ENCODE results near the gene TMUB1. TPM values are rescaled to one million over a fixed set of nuclear protein-coding genes. Genes with fewer than 3 reads are reported as not detected.

The TMUB1 gene
- total and polyA plus RNA-seq, 2 donors from 2014 or later, result 36.9 to 79.9 TPM

- Histone ChIP-seq H3K27ac (ENCODE audit: low read depth in 2 of 2, low read length in 2 of 2) (no peak overlapping the region), H3K4me1 (ENCODE audit: control insufficient read depth in 2 of 3, insufficient read depth in 2 of 3, low read depth in 1 of 3, low read length in 3 of 3) (peaks cover 0 to 5% (median 0%) of the 10 kb centered on the region in 3 donors), H3K4me3 (ENCODE audit: low read length in 3 of 3) (no peak overlapping the region), H3K9me3 (ENCODE audit: control insufficient read depth in 2 of 3, insufficient read depth in 1 of 3, low read length in 3 of 3) (no peaks in the 10 kb centered on the region), H3K27me3 (ENCODE audit: control insufficient read depth, insufficient read depth, low read length) (no peaks in the 10 kb centered on the region), H3K9ac (ENCODE audit: low read length in 3 of 3) (no peak overlapping the region), H3K36me3 (ENCODE audit: control insufficient read depth in 2 of 3, insufficient read depth in 3 of 3, low read length in 3 of 3) (peaks cover 0 to 27% (median 14%) of the 10 kb centered on the region in 3 donors)
- peak; percentile 13 for TF ChIP-seq CTCF (IDR thresholded peaks at IDR 0.05; ENCODE audit: borderline replicate concordance, extremely low read depth, insufficient read depth)
- intact Hi-C loops (cut with DNase I), result no loop called here
- DNase-seq (peak in 4 of 5 donors; percentile 36 to 72 (median 55)), FAIRE-seq (no peak)
Observed at GRCh38 chr7:151122276-151122675, 39.0 kb upstream of the TMUB1 start.

GRCh38 chr7:151121380-151122170 is 38.3 kb upstream of the TMUB1 start:
- H3K4me3 ChIP-seq (ENCODE audit: low read length in 3 of 3), result no peak overlapping the region
- no peak overlapping the region for H3K27ac ChIP-seq (ENCODE audit: low read depth in 2 of 2, low read length in 2 of 2)
- FAIRE-seq (no peak), DNase-seq (peak in 1 of 5 donors; percentile 41)
- TF ChIP-seq CTCF (IDR thresholded peaks at IDR 0.05; ENCODE audit: borderline replicate concordance, extremely low read depth, insufficient read depth), result no peak
- peaks cover 0 to 27% (median 14%) of the 10 kb centered on the region in 3 donors for H3K36me3 ChIP-seq (ENCODE audit: control insufficient read depth in 2 of 3, insufficient read depth in 3 of 3, low read length in 3 of 3)
- H3K4me1 ChIP-seq (ENCODE audit: control insufficient read depth in 2 of 3, insufficient read depth in 2 of 3, low read depth in 1 of 3, low read length in 3 of 3), result peaks cover 0 to 5% (median 0%) of the 10 kb centered on the region in 3 donors
- intact Hi-C loops (cut with DNase I), result no loop called here
- H3K27me3 ChIP-seq (ENCODE audit: control insufficient read depth, insufficient read depth, low read length), result no peaks in the 10 kb centered on the region
- peak overlapping the region in 1 of 3 donors; percentile 12 for H3K9ac ChIP-seq (ENCODE audit: low read length in 3 of 3)
- H3K9me3 ChIP-seq (ENCODE audit: control insufficient read depth in 2 of 3, insufficient read depth in 1 of 3, low read length in 3 of 3), result no peaks in the 10 kb centered on the region

DNA sequence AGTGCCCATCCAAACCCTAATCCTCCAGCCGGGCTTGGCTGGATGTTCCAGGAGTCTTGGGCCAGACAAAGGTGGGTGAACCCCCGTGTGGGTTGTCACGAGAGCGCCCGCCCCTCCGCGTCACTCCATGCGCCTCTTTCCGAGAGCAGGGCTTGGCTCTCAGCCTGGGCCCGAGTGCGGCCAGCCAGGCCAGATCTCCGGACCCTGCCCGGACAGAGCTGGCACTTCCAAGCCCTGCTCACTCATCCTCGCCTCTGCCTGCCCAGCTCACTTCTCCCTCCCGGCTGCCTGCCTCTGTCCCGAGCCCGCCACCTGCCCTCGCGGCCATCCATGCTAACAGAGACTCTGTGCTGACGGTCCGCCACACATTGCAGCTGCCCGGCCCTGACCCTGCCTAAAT is 37.6 kb upstream of the TMUB1 start:
- Histone ChIP-seq H3K27ac (ENCODE audit: low read depth in 2 of 2, low read length in 2 of 2) (no peak overlapping the region), H3K27me3 (ENCODE audit: control insufficient read depth, insufficient read depth, low read length) (no peaks in the 10 kb centered on the region), H3K9me3 (ENCODE audit: control insufficient read depth in 2 of 3, insufficient read depth in 1 of 3, low read length in 3 of 3) (no peaks in the 10 kb centered on the region), H3K4me3 (ENCODE audit: low read length in 3 of 3) (no peak overlapping the region), H3K36me3 (ENCODE audit: control insufficient read depth in 2 of 3, insufficient read depth in 3 of 3, low read length in 3 of 3) (peaks cover 0 to 27% (median 14%) of the 10 kb centered on the region in 3 donors), H3K4me1 (ENCODE audit: control insufficient read depth in 2 of 3, insufficient read depth in 2 of 3, low read depth in 1 of 3, low read length in 3 of 3) (peaks cover 0 to 5% (median 0%) of the 10 kb centered on the region in 3 donors), H3K9ac (ENCODE audit: low read length in 3 of 3) (no peak overlapping the region)
- intact Hi-C loops (cut with DNase I), result no loop called here
- DNase-seq (peak in 1 of 5 donors; percentile 52), FAIRE-seq (no peak)
- TF ChIP-seq CTCF (IDR thresholded peaks at IDR 0.05; ENCODE audit: borderline replicate concordance, extremely low read depth, insufficient read depth), result no peak
